ENCODE measurements around the gene MID2.

DNA sequence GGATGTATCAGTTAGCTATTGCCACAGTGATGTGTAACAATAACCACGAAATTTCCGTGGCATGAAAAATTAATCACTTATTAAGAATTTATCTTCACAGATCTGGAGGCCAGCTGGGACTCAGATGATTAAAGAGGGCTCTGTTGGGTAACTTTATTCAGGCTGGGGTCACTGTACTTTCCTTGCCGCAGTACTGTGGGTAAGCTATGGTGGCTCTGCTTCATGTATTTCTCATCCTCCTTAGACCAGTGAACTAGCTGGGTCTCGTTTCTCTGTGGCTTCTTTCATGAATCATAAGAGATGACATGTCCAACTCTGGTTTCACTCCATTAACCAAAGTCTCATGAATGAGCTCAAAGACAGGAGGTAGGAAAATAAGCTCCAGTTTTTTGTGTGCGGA lies 143.0 kb downstream of the MID2 start:
- TF ChIP-seq, protein P1, sequence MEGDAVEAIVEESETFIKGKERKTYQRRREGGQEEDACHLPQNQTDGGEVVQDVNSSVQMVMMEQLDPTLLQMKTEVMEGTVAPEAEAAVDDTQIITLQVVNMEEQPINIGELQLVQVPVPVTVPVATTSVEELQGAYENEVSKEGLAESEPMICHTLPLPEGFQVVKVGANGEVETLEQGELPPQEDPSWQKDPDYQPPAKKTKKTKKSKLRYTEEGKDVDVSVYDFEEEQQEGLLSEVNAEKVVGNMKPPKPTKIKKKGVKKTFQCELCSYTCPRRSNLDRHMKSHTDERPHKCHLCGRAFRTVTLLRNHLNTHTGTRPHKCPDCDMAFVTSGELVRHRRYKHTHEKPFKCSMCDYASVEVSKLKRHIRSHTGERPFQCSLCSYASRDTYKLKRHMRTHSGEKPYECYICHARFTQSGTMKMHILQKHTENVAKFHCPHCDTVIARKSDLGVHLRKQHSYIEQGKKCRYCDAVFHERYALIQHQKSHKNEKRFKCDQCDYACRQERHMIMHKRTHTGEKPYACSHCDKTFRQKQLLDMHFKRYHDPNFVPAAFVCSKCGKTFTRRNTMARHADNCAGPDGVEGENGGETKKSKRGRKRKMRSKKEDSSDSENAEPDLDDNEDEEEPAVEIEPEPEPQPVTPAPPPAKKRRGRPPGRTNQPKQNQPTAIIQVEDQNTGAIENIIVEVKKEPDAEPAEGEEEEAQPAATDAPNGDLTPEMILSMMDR (IDR thresholded peaks at IDR 0.05 in 8 of 11, conservative IDR thresholded peaks at IDR 0.05 in 3 of 11), result no peak
- TF ChIP-seq POLR2A (IDR thresholded peaks at IDR 0.05) (no peak), POLR2AphosphoS5 (IDR thresholded peaks at IDR 0.05) (no peak)

All from spleen (tissue), 7 donors.